VCaP (cell line): ENCODE measurements around the gene PHACTR1.

ENCODE experiments used
- H3K27ac ChIP-seq: fragments of 450-650 bp; 2 replicates; pipeline ENCODE4 v1.5.1; 2017
- CTCF ChIP-seq: fragments of 450-650 bp; conservative IDR thresholded peaks from 2 replicates; pipeline ENCODE4 v1.5.1; 2017; ENCODE audit warnings: mild to moderate bottlenecking, moderate library complexity

PHACTR1 gene

GRCh38 chr6:13252790-13253189 is 536.2 kb downstream of the PHACTR1 start:
- H3K27ac ChIP-seq = no peak overlapping the region
- no peak for TF ChIP-seq CTCF

DNA sequence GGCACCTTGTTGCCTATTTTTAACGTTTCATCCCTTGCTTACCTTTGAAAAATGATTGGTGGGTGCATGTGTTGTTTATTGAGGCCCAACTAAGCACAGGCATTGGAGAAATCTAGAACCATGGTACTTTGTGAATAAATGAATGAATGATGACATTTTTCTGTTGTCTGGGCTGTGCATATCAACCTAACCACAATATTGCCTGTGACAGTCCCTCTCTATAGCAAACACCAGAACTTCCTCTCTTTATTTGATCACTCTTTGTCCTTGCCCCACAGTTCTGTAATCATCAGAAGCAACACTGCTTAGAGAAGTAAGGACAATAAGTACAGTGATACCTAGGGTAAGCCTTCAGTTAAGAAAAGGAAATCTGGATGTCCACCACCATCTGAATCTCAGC is 536.7 kb downstream of the PHACTR1 start:
- no peak overlapping the region for H3K27ac ChIP-seq

DNA sequence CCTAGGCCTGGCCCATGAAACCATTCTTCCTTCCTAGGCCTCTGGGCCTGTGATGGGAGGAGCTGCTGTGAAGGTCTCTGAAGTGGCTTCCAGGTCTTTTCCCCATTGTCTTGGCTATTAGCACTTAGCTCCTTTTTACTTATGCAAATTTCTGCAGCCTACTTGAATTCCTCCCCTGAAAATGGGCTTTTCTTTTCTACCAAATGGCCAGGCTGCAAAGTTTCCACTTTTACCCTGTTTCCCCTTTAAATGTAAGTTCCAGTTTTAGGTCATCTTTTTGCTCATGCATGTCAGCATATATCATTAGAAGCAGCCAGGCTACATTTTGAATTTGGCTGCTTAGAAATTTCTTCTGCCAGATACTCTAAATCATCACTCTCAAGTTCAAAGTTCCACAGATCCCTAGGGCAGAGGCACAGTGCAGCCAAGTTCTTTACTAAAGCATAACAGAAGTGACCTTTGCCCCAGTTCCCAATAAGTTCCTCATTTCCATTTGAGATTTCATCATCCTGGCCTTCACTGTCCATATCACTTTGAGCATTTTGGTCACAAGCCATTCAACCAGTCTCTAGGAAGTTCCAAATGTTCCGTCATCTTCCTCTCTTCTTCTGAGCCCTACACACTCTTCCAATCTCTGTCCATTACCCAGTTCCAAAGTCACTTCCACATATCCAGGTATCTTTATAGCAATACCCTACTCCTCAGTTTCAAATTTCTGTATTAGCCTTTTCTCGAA is 539.9 kb downstream of the PHACTR1 start:
- H3K27ac ChIP-seq = no peak overlapping the region
- TF ChIP-seq CTCF = no peak

More for the DNA sequence above, 536.7 kb downstream of the PHACTR1 start:
- no peak for TF ChIP-seq CTCF

DNA sequence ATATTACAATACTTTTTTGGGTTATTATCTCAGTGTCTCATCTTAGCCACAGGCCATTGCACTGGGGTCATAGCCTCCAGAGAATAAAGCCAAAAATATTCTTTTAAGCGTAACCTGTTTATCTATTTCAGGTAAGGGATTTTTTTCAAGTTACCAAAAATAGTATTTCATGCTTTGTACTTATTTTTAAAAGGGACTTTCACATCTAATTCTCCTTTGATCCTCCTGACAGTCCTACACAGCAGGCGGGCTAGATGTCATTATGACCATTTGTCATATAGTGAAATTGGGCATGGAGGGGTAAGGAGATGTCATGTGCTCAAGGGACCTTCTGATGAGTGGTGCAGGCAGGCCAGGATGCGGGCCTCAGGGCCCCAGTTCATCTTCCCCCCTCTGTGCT is 542.8 kb downstream of the PHACTR1 start:
- TF ChIP-seq CTCF = no peak
- no peak overlapping the region for H3K27ac ChIP-seq

DNA sequence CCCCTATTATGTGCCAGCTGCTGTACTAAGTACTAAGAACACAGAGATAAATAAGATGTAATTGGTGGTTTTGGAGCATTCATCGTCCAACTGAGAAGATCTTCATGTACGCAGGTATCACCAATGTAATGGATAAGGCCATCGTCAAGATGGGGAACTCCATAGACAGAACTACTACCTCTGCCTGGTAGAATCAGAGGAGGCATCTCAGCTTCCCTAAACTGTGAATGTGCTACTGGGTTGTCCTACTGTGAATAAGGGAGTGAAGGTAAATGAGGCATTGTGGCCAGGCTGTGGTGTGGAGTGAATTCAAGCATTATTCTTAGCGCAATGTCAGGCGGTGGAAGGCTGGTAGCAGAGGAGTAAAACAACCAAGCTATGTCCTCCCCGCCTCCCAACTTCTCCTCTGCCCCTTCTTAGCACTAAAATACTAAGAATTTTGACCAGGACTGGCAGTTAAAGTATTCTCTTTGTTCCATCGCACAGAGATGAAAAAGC is 543.6 kb downstream of the PHACTR1 start:
- H3K27ac ChIP-seq = no peak overlapping the region
- TF ChIP-seq CTCF = no peak

DNA sequence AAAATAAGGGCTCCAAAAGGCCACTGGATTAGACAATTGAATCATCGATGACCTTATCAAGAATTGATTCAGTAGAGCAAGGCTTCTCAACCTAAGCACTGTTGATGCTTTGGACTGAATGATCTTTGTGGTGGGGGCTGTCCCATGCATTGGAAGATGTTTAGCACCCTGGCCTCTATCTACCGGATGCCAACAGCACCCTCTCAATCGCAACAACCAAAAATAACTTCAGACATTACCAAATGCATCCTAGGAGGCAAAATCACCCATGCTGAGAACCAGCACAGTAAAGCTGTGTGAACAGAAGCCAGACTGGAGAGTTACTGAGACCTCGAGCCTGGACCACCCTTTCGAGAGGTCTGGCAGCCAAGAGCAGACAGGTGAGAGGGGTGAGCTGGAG is 544.3 kb downstream of the PHACTR1 start:
- H3K27ac ChIP-seq = no peak overlapping the region
- no peak for TF ChIP-seq CTCF

DNA sequence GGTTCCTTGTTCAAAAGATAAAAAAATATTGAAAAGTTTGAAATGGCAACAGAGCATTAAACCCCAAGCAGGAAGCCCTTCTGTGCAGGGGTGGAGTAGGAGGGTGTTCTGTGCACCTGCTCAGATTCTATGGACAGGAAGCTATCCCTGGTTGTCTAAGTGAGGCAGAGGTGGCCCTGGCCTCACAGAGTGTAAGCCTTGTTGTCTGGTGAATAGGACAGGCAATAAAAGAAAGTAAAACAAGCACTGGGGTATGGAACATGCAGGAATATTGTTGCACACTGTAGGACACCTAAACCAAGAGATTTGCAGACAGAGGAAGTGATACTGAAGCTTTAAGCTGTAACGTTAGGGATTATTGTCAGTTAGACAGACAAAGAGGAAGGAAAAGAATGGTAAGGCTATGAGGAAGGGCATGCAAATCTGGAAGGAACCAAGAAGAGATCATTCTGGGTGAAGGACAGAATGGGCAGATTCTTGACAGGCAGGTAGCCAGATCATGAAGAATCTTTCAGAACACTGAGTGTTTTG is 545.0 kb downstream of the PHACTR1 start:
- no peak for TF ChIP-seq CTCF
- H3K27ac ChIP-seq = no peak overlapping the region
